Cerebellar cortex (tissue), 1 donor: Measurements from ENCODE around the gene KANK2.
"Not testable (repeated sequence)": the region's sequence is repeated elsewhere in the genome, so short reads cannot be mapped to it uniquely, and the experiment has no call there.

Source experiments
- DNase-seq: peaks from one replicate; pipeline ENCODE4 v3.0.0-alpha.2; 2015; ENCODE audit warnings: low spot score

Gene KANK2

DNA sequence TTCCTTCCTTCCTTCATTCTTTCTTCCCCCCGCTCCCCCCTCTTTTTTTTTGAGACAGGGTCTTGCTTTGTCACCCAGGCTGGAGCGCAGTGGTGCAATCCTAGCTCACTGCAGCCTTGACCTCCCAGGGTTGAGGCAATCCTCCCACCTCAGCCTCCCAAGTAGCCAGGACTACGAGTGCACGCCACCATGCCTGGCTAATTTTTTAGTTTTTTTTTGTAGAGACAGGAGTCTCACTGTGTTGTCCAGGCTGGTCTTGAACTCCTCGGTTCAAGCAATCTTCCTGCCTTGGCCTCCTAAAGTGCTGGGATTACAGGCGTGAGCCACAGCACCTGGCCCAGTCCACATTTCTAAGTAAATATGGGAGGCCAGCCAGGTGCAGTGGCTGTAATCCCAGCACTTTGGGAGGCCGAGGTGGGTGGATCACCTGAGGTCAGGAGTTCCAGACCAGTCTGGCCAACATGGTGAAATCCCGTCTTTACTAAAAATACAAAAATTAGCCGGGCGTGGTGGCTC is 57.3 kb downstream of the KANK2 start:
- DNase-seq: not testable (repeated sequence)

DNA sequence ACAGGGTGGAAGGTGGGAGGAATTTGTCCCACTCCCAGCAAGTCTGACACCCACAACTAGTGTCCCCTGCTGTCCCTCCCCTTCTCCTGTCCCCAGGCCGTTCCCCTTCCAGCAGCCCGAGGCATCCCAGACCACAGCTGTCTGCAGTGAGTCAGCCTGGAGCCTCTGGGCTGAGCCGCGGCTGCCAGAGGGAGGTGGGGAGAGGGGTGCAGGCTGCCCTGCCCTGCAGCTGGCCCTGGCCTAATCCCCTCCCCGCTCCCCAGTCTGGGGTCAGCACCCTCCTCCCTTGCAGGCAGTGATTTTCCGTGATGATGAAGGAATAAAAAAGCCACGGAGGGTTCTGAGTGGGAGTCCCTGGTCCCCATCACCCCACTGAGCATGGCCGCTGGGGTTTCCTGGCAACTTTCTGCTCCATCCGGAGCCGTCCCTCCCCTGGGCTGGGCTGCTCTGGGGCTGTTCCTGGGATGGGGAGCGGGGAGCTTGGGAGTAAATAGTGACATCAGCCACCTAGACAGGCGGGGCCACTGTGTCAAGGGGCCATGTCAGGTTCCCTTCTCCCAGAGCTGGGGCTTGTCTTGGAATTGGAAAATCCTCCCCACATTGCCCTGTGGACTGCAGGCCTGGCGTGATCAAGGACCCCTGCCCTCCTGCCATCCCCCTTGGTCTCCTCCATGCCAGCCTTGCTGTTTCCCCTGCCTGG is 58.6 kb downstream of the KANK2 start:
- DNase-seq: peak; percentile 48

DNA sequence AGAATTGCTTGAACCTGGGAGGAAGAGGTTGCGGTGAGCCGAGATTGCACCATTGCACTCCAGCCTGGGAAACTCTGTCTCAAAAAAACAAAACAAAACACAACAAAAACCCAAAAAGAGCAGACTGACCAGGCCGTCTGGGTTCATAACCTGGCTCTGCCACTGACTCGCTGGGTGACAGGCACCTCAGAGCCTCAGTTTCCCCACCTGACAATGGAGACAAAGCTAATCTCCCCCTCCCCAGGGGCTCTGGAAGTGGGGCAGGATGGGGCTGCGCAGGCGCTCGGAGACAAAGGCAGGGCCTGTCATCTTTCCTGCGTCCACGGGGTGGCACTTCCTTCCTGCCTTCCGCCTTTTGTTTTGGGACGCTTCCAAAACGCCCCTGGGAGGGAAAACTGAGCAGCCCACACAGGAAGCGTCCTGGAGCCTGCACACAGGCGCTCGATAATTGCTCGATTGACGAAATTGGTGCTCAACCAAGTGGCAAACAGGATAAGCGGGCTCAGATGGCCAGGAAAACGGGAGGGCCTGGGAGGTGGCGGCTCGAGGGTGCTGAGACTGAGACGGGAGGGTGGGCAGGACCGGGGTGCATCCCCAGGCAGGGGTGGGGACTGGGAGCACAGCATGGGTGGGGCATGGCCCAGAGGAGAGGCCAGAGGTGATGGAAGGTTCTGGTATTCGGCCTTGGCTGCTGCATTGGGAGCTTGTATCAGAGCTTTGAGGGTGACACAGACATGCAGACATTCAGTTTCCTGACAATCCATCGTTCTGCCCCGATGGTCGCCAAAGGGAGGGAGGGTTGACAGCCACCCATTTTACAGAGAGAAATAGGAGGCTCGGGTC is 59.6 kb downstream of the KANK2 start:
- DNase-seq: peak; percentile 91

DNA sequence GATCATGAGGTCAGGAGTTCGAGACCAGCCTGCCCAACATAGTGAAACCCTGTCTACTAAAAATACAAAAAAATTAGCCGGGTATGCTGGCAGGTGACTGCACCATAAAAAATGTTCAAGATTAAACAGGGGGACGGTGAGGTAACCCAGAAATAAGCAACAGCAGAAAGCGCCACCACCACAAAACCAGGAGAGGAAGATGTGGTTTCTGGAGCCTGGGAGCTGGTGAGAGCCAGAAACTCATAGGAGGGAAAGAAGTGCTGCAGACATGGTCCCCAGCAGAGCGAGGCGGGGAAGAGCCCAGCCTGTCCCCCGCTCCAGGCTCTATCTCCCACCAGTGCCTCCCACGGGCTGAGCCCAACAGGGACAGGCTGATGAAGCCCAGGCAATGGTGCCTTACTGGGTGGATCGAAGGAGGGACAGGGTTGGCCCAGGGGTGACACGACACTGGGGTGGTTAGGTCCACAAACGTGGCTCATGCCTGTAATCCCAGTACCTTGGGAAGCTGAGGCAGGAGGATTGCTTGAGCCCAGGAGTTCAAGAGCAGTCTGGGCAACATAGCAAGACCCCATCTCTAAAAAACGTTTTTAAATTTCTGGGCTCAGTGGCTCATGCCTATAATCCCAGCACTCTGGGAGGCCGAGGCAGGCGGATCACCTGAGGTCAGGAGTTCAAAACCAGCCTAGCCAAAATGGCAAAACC is 60.8 kb downstream of the KANK2 start:
- no peak for DNase-seq

DNA sequence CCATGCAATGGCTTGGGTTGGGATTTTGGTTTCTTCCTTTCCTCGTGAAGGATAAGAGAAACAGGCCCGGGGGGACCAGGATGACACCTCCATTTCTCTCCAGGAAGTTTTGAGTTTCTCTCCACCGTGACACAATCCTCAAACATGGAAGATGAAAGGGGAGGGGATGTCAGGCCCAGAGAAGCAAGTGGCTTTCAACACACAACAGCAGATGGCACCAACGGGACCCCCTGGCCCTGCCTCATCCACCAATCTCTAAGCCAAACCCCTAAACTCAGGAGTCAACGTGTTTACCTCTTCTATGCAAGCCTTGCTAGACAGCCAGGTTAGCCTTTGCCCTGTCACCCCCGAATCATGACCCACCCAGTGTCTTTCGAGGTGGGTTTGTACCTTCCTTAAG is 65.9 kb downstream of the KANK2 start:
- DNase-seq: no peak

DNA sequence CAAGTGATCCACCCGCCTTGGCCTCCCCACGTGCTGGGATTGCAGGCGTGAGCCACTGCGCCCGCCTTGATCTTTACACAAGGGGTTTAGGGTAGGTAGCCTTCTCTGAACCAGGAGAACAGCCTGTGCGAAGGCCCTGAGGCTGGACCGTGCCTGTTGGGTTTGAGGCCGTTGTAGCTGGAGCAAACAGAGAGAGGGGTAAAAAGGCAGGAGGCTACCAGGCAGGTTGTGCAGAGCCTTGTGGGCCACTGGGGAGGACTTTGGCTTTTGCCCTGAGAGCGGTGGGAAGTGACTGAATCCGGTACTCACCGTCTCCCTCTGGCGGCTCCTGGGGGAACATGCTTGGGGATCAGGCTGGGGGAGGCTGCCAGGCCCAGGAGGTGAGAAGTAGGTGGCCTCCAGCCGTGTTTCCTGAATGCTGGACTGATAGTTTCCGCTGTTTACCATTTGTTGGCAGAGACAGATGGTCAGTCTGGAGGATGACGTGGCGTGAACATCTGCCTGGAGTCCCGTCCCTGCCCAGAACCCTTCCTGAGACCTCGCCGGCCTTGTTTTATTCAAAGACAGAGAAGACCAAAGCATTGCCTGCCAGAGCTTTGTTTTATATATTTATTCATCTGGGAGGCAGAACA is 66.4 kb downstream of the KANK2 start:
- peak; percentile 89 for DNase-seq

DNA sequence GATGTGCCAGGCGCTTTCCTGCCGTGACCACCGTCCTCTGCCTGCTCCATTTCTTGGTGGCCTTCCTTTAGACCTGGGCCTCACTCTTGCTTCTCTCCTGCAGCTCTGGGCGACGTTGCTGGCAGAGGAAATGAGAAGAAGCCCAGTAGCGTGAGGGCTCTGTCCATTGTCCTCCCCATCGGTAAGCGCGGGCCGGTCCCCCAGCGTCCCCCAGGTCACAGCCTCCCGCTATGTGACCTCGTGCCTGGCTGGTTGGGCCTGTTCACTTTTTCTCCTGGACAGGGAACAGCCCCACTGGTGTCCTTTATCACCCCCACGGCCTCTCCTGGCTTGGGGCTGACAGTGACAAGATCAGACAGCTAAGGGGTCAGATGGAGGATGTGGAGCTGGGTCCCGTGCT is 69.4 kb downstream of the KANK2 start:
- no peak for DNase-seq

DNA sequence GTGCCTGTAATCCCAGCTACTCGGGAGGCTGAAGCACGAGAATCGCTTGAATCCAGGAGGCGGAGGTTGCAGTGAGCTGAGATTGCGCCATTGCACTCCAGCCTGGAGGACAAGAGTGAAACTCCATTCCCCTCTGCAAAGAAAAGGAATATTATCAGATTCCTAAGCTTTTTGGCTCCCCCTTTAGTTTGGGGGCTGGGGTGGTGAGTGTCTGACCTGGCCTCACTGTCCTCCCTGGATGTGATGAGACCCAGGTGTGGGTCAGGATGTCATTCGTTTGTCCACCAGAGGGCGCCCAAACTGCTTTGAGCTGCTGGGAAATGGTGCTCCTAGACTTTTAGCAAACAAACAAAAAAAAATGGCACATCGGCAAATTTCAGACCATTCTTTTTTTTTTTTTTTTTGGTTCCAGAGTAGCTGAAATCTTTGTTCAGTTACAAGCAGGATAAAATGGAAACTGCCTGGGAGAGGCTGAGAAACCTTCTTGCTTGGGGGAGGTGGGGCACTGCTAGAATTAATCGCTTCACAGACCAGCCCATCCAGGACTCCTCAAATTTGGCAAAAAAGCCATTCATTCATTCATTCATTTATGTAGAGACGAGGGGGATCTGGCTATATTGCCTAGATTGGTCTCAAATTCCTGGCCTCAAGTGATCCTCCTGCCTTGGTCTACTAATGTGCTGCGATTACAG is 71.2 kb downstream of the KANK2 start:
- peak; percentile 88 for DNase-seq

DNA sequence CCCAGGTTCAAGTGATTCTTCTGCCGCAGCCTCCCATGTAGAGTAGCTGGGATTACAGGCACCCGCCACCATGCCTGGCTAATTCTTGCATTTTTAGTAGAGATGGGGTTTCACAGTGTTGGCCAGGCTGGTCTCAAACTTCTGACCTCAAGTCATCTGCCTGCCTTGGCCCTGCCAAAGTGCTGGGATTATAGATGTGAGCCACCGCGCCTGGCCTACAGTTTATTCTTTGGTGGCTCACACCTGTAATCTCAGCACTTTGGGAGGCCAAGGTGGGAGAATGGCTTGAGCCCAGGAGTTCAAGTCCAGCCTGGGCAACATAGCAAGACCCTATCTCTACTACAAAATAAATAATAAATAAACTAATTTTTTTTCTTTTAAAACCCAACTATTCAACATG is 73.2 kb downstream of the KANK2 start:
- not testable (repeated sequence) for DNase-seq

DNA sequence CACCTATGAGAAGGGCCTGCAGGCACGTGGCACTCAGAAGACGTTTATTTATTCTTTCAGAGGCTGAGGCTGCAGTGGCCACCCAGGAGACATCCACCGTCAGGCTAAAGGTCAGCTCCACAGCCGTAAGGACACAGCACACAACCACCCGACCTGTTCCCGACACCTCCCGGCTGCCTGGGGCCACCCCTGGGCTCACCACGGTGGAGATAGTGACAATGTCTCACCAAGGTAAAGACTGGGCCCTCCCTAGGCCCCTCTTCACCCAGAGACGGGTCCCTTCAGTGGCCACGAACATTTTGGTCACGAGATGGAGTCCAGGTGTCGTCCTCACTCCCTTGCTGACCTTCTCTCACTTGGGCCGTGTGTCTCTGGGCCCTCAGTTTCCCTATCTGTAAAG is 74.2 kb downstream of the KANK2 start:
- DNase-seq: no peak

DNA sequence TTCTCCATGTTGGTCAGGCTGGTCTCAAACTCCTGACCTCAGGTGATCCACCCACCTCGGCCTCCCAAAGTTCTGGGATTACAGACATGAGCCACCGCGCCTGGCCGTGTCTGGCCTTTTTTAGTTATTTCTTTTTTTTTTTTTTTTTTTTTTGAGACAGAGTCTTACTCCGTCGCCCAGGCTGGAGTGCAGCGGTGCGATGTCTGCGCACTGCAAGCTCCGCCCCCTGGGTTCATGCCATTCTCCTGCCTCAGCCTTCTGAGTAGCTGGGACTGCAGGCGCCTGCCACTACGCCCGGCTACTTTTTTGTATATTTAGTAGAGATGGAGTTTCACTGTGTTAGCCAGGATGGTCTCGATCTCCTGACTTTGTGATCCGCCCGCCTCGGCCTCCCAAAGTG is 75.4 kb downstream of the KANK2 start:
- not testable (repeated sequence) for DNase-seq

DNA sequence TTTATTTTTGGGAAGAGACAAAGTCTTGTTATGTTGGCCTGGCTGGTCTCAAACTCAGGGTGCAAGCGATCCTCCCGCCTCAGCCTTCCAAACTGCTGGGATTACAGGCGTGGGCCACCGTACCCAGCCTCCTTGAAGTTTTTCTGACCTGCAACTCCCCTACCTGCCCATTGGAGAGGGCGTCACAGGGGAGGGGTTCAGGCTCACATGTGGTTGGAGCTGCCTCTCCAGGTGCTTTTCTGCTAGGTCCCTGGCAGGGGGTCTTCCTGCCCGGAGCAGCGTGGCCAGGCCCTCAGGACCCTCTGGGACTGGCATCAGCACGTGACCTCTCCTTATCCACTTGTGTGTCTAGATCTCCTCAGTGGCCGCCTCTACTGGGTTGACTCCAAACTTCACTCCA is 80.8 kb downstream of the KANK2 start:
- no peak for DNase-seq

DNA sequence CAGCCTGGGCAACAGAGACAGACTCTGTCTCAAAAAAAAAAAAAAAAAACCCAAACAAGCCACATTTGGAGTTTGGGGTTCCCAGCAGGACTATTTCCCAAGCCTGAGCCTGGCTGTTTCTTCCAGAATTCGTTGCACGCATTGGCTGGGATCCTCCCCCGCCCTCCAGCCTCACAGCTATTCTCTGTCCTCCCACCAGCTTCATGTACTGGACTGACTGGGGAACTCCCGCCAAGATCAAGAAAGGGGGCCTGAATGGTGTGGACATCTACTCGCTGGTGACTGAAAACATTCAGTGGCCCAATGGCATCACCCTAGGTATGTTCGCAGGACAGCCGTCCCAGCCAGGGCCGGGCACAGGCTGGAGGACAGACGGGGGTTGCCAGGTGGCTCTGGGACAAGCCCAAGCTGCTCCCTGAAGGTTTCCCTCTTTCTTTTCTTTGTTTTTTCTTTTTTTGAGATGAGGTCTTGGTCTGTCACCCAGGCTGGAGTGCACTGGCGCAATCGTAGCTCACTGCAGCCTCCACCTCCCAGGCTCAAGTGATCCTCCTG is 81.4 kb downstream of the KANK2 start:
- no peak for DNase-seq

DNA sequence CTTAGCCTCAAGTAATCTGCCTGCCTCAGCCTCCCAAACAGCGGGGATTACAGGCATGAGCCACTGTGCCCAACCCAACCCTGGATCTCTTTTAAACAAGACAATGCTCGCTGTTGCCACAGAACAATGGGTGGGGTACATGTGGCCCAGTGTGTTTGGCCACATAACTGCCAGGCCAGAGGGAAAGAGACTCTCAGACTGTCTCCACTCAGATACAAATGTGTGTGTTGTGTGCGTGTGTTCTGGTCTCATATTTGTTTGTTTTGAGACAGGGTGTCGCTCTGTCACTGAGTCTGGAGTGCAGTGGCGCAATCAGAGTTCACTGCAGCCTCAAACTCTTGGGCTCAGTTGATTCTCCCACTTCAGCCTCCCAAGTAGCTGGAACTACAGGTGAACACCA is 82.3 kb downstream of the KANK2 start:
- no peak for DNase-seq
